HG03558 (cell line): ENCODE measurements around the gene RNASE8.

Experiments
- ATAC-seq: cut with Tn5 transposase; IDR thresholded peaks from one replicate; pipeline ENCODE4 v1.9.1; 2021; ENCODE audit warnings: moderate number of reproducible peaks; ENCODE audit not compliant: unreplicated experiment; ENCODE audit errors: extremely low read depth

Gene RNASE8

GRCh38 chr14:21090194-21090939, 32.7 kb downstream of the RNASE8 start:
- no peak for ATAC-seq

GRCh38 chr14:21090940-21091663, 33.5 kb downstream of the RNASE8 start:
- no peak for ATAC-seq

GRCh38 chr14:21091821-21092272, 34.2 kb downstream of the RNASE8 start:
- no peak for ATAC-seq

- peak; percentile 74 for ATAC-seq
Observed at GRCh38 chr14:21092273-21093011, 34.8 kb downstream of the RNASE8 start.

- ATAC-seq, result no peak
Observed at GRCh38 chr14:21093018-21093417, 35.4 kb downstream of the RNASE8 start.

DNA sequence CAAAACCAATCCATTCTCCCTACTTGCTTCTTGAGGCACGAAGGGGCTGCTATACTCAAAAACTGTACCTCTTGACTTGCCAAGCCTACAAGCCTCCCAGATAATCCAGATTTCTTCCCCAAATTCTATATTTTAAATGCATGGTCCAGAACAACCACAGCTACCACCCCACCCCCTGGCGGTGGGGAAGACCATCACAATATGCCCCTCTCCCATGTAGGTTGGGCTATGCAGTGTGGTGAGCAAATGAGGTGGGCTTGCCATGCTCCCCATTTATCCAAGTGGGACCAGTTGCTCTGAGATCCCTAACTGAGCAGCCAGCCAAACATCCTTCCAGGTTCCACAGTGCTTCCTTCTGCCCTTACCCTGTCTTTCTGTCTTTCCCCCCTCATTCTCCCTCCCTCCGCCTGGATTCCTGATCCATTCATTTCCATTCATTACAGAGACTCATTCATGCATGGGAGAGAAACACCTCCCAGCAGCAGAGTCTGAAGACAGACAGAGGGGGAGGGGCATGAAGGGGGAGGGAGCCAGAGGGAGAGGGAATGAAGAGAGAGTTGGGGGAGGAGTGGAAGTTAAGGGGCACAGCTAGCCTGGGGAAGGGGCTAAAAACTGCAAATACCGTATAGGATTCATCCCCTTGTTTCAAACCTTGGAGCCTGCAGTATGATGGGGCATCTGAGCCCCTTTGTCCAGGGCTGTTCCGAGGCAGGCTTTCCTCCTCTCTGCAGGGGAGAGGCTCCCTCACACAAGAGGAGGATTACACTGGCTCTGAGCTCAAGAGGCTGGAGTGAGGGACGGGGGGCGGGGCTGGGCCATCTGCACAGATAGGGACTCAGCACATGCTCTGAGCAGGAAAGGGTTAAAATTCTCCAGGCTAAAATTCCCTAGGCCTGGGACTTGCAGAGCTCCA, 36.4 kb downstream of the RNASE8 start:
- ATAC-seq, result no peak

- no peak for ATAC-seq
Observed at GRCh38 chr14:21095430-21096205, 38.0 kb downstream of the RNASE8 start.

DNA sequence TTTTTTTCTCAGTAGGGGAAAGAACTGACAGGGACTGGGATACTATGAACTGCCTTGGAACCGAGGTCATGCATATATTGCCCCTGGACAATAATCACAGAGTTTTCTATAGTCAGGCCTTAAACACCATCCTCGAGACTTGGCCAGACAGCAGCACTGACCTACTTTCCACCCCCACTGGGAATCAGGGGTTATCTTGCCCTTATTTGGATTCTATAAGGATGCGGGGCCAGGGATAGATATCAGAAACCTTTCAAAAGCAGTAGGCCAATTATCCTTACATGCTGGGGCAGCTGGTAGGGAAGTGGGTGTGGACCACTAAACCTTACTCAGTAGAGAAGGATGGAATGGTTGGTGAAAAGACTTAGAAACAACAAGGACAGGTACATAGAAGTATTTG, 38.8 kb downstream of the RNASE8 start:
- ATAC-seq, result no peak

- no peak for ATAC-seq
Observed at GRCh38 chr14:21096978-21097635, 39.5 kb downstream of the RNASE8 start.

GRCh38 chr14:21097636-21098075, 40.0 kb downstream of the RNASE8 start:
- no peak for ATAC-seq

GRCh38 chr14:21098076-21098891, 40.7 kb downstream of the RNASE8 start, which contains the start of gene ZNF219:
ZNF219 (minus strand) TSS chr14:21098655; CDS start chr14:21093591, 5,064 bp downstream.
- no peak for ATAC-seq

GRCh38 chr14:21098892-21099595, 41.4 kb downstream of the RNASE8 start:
- no peak for ATAC-seq

- ATAC-seq, result no peak
Observed at GRCh38 chr14:21099596-21099985, 42.0 kb downstream of the RNASE8 start.

GRCh38 chr14:21100931-21101330, 43.3 kb downstream of the RNASE8 start, which contains the start of gene TMEM253:
TMEM253 (plus strand) TSS chr14:21101066; CDS start chr14:21101344, 278 bp downstream.
- no peak for ATAC-seq

DNA sequence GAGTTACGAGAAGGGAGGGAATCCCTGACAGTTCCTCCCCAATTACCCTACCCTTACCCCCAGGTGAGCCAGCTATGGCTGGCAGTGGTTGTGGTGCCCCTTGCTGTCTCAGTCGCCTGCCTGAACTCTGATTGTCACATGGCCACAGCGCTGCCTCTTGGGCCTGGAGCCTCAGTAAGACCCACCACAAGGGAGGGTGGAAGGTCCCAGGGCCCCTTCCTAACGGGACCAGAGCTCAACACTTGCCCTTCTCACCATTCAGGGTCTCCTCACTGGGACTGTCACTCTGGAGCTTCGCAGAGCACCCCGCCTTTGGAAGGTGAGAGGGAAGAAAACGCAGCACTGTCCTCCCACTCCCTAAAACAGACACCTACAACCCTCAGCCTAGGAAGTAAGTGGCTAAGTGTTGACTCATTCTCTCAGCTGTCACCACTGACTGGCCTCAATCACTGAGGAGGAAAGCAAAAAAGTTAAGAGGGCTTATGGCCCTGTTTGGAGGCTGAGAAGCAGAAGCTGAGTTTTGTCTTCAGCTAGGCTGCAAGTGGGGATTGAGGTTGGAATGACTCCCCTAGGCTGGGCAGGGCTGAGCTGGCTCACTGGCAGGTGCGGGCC, 44.3 kb downstream of the RNASE8 start:
- no peak for ATAC-seq

DNA sequence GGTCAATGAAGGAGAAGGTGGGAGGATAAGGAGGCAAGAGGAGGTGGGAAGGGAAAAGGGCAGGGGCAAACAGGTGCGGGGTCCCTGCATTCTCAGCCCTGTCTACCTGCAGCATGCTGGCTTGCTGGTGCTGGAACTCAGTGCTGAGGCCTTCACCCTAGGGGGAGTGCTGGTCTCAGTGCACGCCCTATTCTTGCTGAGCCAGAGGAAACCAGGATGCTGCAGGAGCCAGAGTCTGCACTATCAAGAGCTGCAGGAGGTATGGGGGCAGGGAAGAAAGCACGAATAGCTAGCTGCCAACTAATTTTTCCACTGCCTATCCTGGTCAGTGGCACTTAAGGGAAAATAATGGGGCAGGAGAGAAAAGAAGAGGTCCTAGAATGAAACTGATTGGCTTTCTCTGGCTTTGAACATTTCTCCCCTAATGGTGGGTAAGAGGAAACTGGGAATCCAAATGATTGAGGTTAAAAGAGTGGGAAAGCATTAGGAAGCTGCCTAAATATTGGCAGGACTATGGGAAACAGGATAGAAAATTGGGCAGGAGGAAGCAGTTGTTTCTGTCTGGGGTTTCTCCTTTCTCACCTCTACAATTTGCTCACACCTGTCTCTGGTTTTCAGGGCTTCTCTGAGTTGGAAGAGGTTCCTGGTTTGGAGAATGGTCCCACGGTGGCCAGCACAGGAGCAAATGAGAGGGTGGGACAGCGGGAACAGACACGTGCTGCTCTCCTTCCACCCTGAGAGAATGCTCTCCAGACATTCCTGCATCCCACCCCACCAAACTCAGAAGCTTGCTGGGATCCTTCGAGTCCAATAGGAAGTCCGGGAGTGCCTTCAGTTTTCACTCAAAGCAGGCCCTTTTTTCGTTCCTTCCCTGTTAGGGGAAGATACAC, 45.1 kb downstream of the RNASE8 start:
- no peak for ATAC-seq
